Fibroblast of the aortic adventitia (primary cell): ENCODE data around the gene RMND1. TPM values are rescaled to one million over a fixed set of nuclear protein-coding genes. Genes with fewer than 3 reads are reported as not detected.
"Not testable (repeated sequence)": the region's sequence is repeated elsewhere in the genome, so short reads cannot be mapped to it uniquely, and the experiment has no call there.

Source experiments
- DNase-seq: peaks from one replicate; pipeline ENCODE4 v3.0.0-alpha.2; 2010; ENCODE audit warnings: low read depth
- H3K4me3 ChIP-seq: 2 replicates; pipeline ENCODE4 v1.5.1; 2011; ENCODE audit warnings: low read depth, mild to moderate bottlenecking, control low read depth, low read length, moderate library complexity
- total RNA-seq: library from RNA; depleted of rRNA; stranded (reverse); fragments of >200 nt; gene quantifications from 2 replicates; pipeline ENCODE4 v1.2.3, GENCODE V29; 2012; ENCODE audit warnings: low replicate concordance
- TF ChIP-seq, protein P1 (sequence below): IDR thresholded peaks from 2 replicates; pipeline ENCODE4 v1.5.1; 2011; ENCODE audit warnings: mild to moderate bottlenecking, low read length, control low read depth, inconsistent platforms; ENCODE audit not compliant: insufficient read depth

The RMND1 gene
- total RNA-seq, 1 donor, result 36.4 TPM

GRCh38 chr6:151452750-151453427 is 963 bp upstream of the RMND1 start:
- DNase-seq, result peak; percentile 39

GRCh38 chr6:151451417-151451949 is 443 bp downstream of the RMND1 start:
- TF ChIP-seq, protein P1, sequence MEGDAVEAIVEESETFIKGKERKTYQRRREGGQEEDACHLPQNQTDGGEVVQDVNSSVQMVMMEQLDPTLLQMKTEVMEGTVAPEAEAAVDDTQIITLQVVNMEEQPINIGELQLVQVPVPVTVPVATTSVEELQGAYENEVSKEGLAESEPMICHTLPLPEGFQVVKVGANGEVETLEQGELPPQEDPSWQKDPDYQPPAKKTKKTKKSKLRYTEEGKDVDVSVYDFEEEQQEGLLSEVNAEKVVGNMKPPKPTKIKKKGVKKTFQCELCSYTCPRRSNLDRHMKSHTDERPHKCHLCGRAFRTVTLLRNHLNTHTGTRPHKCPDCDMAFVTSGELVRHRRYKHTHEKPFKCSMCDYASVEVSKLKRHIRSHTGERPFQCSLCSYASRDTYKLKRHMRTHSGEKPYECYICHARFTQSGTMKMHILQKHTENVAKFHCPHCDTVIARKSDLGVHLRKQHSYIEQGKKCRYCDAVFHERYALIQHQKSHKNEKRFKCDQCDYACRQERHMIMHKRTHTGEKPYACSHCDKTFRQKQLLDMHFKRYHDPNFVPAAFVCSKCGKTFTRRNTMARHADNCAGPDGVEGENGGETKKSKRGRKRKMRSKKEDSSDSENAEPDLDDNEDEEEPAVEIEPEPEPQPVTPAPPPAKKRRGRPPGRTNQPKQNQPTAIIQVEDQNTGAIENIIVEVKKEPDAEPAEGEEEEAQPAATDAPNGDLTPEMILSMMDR, result no peak
- H3K4me3 ChIP-seq, result peak overlapping the region; percentile 95
- DNase-seq, result no peak

More at GRCh38 chr6:151452750-151453427, 963 bp upstream of the RMND1 start:
- H3K4me3 ChIP-seq, result peak overlapping the region; percentile 79
- TF ChIP-seq, protein P1, result no peak

GRCh38 chr6:151450928-151451327 is 998 bp downstream of the RMND1 start:
- not testable (repeated sequence) for DNase-seq
- peak overlapping the region; percentile 95 for H3K4me3 ChIP-seq

DNA sequence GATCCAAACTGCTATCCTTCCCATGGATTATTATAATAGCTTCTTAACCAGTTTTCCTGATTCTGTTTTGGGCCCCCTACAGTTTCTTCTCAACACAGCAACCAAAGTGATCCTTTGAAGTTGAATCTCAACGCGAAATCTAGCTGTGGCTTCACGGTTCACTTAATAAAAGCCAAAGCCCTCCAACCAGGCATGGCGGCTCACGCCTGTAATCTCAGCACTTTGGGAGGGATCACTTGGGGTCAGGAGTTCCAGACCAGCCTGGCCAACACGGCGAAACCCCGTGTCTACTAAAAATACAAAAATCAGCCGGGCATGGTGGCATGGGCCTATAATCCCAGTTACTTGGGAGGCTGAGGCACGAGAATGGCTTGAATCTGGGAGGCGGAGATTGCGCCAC is 3.3 kb downstream of the RMND1 start:
- no peak for DNase-seq
- TF ChIP-seq, protein P1, result peak; percentile 1

DNA sequence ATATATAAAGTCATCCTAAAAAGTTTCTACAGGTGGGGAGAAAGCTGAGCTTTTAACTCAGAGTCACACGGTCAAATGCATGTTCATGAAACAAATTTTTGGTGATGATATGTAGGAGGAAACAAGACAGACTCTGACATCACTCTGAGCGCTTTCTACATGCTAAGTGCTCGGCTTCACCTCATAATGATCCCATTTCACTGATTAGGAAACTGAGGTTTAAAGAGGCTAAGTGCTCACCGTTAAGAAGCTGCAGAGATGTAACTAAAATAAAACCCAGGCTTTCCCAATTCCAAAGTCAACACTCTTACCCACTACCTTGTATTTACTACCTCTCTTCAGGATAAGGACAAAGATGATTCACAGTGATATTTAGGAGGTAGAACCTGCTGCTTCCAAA is 4.7 kb downstream of the RMND1 start:
- TF ChIP-seq, protein P1, result no peak
- DNase-seq, result no peak
- H3K4me3 ChIP-seq, result no peak overlapping the region

More for the DNA sequence above, 3.3 kb downstream of the RMND1 start:
- no peak overlapping the region for H3K4me3 ChIP-seq

DNA sequence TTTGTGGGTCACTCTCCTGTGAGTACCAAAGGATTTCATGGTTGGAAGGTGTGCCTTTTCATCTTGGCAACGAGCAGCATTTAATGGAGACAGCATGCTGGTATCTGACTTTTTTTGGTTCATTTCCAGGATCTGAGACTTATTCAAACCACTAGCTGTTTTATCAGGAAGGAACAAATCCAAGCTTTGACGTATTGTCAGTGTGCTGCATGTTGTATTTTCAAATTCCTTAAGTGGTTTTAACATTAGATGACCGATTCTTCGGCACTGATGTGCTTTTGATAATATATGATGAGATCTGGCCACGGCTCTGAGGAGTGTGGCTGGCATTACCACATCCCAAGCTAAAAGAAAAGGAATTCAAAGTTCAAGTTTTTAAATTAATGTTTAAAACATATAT is 6.4 kb downstream of the RMND1 start:
- TF ChIP-seq, protein P1, result no peak
- no peak overlapping the region for H3K4me3 ChIP-seq
- peak; percentile 98 for DNase-seq

- DNase-seq, result no peak
- TF ChIP-seq, protein P1, result no peak
- H3K4me3 ChIP-seq, result no peak overlapping the region
These were observed 7.9 kb downstream of the RMND1 start for GRCh38 chr6:151443911-151444621.
